CD14-positive monocyte (primary cell): ENCODE results near the gene XYLT1. TPM values are rescaled to one million over a fixed set of nuclear protein-coding genes. Genes with fewer than 3 reads are reported as not detected.
A peak's percentile ranks its signal among the peaks of the same experiment; 100 is the strongest.

Experiments
- DNase-seq, 3 donors: peaks; one replicate each; pipeline ENCODE4 v3.0.0-alpha.2; 2011 to 2022
- H2AFZ ChIP-seq: 2 replicates; pipeline ENCODE4 v1.6.0; 2012; ENCODE audit warnings: mild to moderate bottlenecking, low read depth, low read length, inconsistent platforms; ENCODE audit not compliant: insufficient read depth, poor library complexity, severe bottlenecking
- H3K27ac ChIP-seq, 2 donors: 1 replicate in 1 of 2; 2 replicates in 1 of 2; pipeline ENCODE4 v1.5.1; 2012 to 2013; ENCODE audit warnings: low read length in 2 of 2, control low read depth in 1 of 2, inconsistent platforms in 1 of 2, low read depth in 1 of 2, mild to moderate bottlenecking in 1 of 2
- H3K27me3 ChIP-seq, 2 donors: one replicate each; pipeline versions ENCODE4 v1.6.0 to v1.6.1; 2011 to 2013; ENCODE audit warnings: low read length in 2 of 2; ENCODE audit not compliant: control insufficient read depth in 2 of 2, insufficient read depth in 2 of 2
- H3K36me3 ChIP-seq, 2 donors: replicated peaks in 1 of 2; 1 replicate in 1 of 2; 2 replicates in 1 of 2; pipeline versions ENCODE4 v1.5.1 to v1.6.1; 2012 to 2013; ENCODE audit warnings: low read length in 2 of 2, control low read depth in 1 of 2, inconsistent platforms in 1 of 2, mild to moderate bottlenecking in 1 of 2; ENCODE audit not compliant: insufficient read depth in 2 of 2, control insufficient read depth in 1 of 2
- H3K4me1 ChIP-seq, 2 donors: 1 replicate in 1 of 2; 2 replicates in 1 of 2; pipeline versions ENCODE4 v1.5.1 to v1.6.1; 2012 to 2013; ENCODE audit warnings: low read length in 2 of 2, control low read depth in 1 of 2, inconsistent platforms in 1 of 2, mild to moderate bottlenecking in 1 of 2, moderate library complexity in 1 of 2; ENCODE audit not compliant: insufficient read depth in 2 of 2, control insufficient read depth in 1 of 2
- H3K4me2 ChIP-seq: replicated peaks from 2 replicates; pipeline ENCODE3; 2012; ENCODE audit warnings: low read length, moderate library complexity, mild to moderate bottlenecking; ENCODE audit not compliant: poor library complexity, severe bottlenecking; ENCODE audit errors: extremely low read depth
- H3K4me3 ChIP-seq, 3 experiments: fragments of 200-600 bp in 1 of 3; sonication (generic) in 1 of 3; replicated peaks in 1 of 3; 1 replicate in 2 of 3; 2 replicates in 1 of 3; pipeline ENCODE4 v1.5.1; 2011 to 2013; ENCODE audit warnings: low read length in 3 of 3, mild to moderate bottlenecking in 3 of 3, control low read depth in 2 of 3, low read depth in 2 of 3, inconsistent platforms in 1 of 3, moderate library complexity in 1 of 3
- H3K79me2 ChIP-seq: 2 replicates; pipeline ENCODE4 v1.6.0; 2012; ENCODE audit warnings: mild to moderate bottlenecking, control low read depth, inconsistent platforms, low read length, moderate library complexity; ENCODE audit not compliant: insufficient read depth
- H3K9ac ChIP-seq: 2 replicates; pipeline ENCODE4 v1.6.0; 2017; ENCODE audit warnings: low read length, mild to moderate bottlenecking; ENCODE audit not compliant: insufficient read depth, poor library complexity, severe bottlenecking
- H3K9me3 ChIP-seq, 2 donors: replicated peaks in 1 of 2; 1 replicate in 1 of 2; 2 replicates in 1 of 2; pipeline versions ENCODE4 v1.5.1 to v1.6.1; 2012 to 2013; ENCODE audit warnings: low read length in 2 of 2, control low read depth in 1 of 2; ENCODE audit not compliant: control insufficient read depth in 1 of 2, insufficient read depth in 1 of 2
- H4K20me1 ChIP-seq: 2 replicates; pipeline ENCODE4 v1.6.0; 2012; ENCODE audit warnings: mild to moderate bottlenecking, low read length, control low read depth, moderate library complexity; ENCODE audit not compliant: insufficient read depth
- H3K27ac Mint-ChIP-seq, 7 donors: one replicate each; pipeline ENCODE4 v1.8.0; 2020; ENCODE audit warnings: mild to moderate bottlenecking in 7 of 7, mixed read lengths in 7 of 7, moderate library complexity in 6 of 7, inconsistent platforms in 2 of 7
- H3K27me3 Mint-ChIP-seq, 3 donors: one replicate each; pipeline ENCODE4 v1.8.0; 2021 to 2022; ENCODE audit warnings: low read depth in 3 of 3, mild to moderate bottlenecking in 3 of 3, mixed read lengths in 3 of 3, moderate library complexity in 3 of 3, inconsistent platforms in 1 of 3
- H3K36me3 Mint-ChIP-seq, 2 donors: one replicate each; pipeline ENCODE4 v1.8.0; 2020; ENCODE audit warnings: mixed read lengths in 2 of 2, inconsistent platforms in 1 of 2, mild to moderate bottlenecking in 1 of 2
- H3K4me1 Mint-ChIP-seq: one replicate; pipeline ENCODE4 v1.8.0; 2020; ENCODE audit warnings: mild to moderate bottlenecking, mixed read lengths
- H3K4me3 Mint-ChIP-seq, 2 donors: one replicate each; pipeline ENCODE4 v1.8.0; 2020; ENCODE audit warnings: mild to moderate bottlenecking in 2 of 2, mixed read lengths in 2 of 2, moderate library complexity in 1 of 2
- H3K9me3 Mint-ChIP-seq, 7 donors: one replicate each; pipeline ENCODE4 v1.8.0; 2020 to 2022; ENCODE audit warnings: mixed read lengths in 7 of 7, mild to moderate bottlenecking in 6 of 7, moderate library complexity in 6 of 7, inconsistent platforms in 2 of 7
- WGBS: methylation state at CpG from one replicate; pipeline ENCODE4 v1.1.5; 2013; ENCODE audit warnings: missing lambda C conversion rate; ENCODE audit not compliant: insufficient coverage; 5-methylcytosine and 5-hydroxymethylcytosine counted together
- intact Hi-C, 2 donors: fragments of 100-400 bp; cut with micrococcal nuclease; formaldehyde crosslinking; loops; one replicate each; pipeline versions ENCODE4 v1.15.0 to v1.15.1; 2023
- polyA plus RNA-seq, 3 donors: library from polyadenylated mRNA; depleted of rRNA in 1 of 3; unstranded in 2 of 3; stranded (reverse) in 1 of 3; fragments of 300-500 nt in 2 of 3; fragments of >200 nt in 1 of 3; fragmentation: Illumina TruSeq in 2 of 3; gene quantifications; 1 replicate in 2 of 3; 2 replicates in 1 of 3; pipeline ENCODE4 v1.2.3, GENCODE V29; 2012 to 2021
- TF ChIP-seq, protein P1 (sequence below): fragments of 200-600 bp; IDR thresholded peaks from one replicate; pipeline ENCODE4 v1.8.0; 2022; ENCODE audit warnings: antibody characterized with exemption, mild to moderate bottlenecking

XYLT1 gene
- polyA plus RNA-seq, 3 donors = 0.51 to 9.4 (median 1.6) TPM

DNA sequence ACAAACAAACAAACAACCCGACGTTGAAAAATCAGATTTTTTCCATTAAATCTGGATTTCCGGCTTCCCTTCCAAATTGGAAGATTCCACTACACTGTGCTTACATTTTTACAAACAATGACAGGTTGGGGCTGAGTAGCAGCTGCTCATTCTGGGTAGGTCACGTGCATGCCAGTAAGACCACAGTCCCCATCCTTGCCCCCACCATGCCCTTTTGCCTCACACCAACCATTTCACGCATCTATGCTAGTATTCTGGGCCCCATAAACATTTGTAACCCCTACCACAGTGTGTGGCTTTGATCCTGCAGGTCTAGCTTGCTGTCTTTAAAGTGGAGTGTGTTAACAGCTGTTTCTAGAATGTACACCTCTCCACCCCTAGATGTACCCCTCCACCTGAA, 366.1 kb downstream of the XYLT1 start:
- Mint-ChIP-seq H3K4me3 (no peak overlapping the region), H3K27ac (peak overlapping the region in 1 of 7 donors; percentile 47), H3K4me1 (peaks cover 17% of the 10 kb centered on the region), H3K9me3 (peaks cover 0 to 5% (median 1%) of the 10 kb centered on the region in 7 donors), H3K36me3 (peaks cover 31 to 36% of the 10 kb centered on the region in 2 donors), H3K27me3 (no peaks in the 10 kb centered on the region)
- TF ChIP-seq, protein P1, sequence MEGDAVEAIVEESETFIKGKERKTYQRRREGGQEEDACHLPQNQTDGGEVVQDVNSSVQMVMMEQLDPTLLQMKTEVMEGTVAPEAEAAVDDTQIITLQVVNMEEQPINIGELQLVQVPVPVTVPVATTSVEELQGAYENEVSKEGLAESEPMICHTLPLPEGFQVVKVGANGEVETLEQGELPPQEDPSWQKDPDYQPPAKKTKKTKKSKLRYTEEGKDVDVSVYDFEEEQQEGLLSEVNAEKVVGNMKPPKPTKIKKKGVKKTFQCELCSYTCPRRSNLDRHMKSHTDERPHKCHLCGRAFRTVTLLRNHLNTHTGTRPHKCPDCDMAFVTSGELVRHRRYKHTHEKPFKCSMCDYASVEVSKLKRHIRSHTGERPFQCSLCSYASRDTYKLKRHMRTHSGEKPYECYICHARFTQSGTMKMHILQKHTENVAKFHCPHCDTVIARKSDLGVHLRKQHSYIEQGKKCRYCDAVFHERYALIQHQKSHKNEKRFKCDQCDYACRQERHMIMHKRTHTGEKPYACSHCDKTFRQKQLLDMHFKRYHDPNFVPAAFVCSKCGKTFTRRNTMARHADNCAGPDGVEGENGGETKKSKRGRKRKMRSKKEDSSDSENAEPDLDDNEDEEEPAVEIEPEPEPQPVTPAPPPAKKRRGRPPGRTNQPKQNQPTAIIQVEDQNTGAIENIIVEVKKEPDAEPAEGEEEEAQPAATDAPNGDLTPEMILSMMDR = no peak
- no peaks in the 10 kb centered on the region for H3K4me1 ChIP-seq
- DNase-seq = no peak
- H4K20me1 ChIP-seq = no peaks in the 10 kb centered on the region
- no peak overlapping the region for H3K4me3 ChIP-seq
- no peak overlapping the region for H3K9ac ChIP-seq
- WGBS = 100% methylated on average over 3 of the region's 5 CpGs
- no peak overlapping the region for H2AFZ ChIP-seq
- H3K27ac ChIP-seq = no peak overlapping the region
- no peak overlapping the region for H3K4me2 ChIP-seq
- no peaks in the 10 kb centered on the region for H3K27me3 ChIP-seq
- H3K36me3 ChIP-seq = peaks cover 6 to 26% of the 10 kb centered on the region in 2 donors
- intact Hi-C loops = no loop called here
- H3K79me2 ChIP-seq = no peaks in the 10 kb centered on the region
- no peaks in the 10 kb centered on the region for H3K9me3 ChIP-seq

DNA sequence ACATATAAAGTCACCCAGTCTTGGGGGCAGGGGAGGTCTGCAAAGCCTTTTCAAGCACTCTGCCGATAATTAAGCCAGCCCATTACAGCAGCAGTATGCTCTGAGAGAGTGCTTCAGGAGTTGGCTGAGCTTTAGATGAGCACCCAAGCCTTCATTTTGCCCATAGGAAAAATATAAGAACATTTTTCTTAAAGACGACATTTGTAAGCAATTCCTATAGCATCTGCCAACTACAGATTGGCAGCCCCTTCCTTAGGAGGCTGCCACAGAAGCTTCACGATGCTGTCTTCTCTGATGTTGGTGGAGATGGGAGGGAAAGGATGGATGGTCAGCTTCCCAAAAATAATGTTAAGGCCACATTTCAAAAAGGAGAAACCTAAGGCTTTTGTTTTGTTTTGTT, 367.5 kb downstream of the XYLT1 start:
- no peak overlapping the region for H3K4me2 ChIP-seq
- intact Hi-C loops = no loop called here
- no peak overlapping the region for H2AFZ ChIP-seq
- Mint-ChIP-seq H3K4me3 (no peak overlapping the region), H3K36me3 (peaks cover 19 to 22% of the 10 kb centered on the region in 2 donors), H3K27ac (peak overlapping the region in 1 of 7 donors; percentile 43), H3K9me3 (peaks cover 0 to 5% (median 1%) of the 10 kb centered on the region in 7 donors), H3K27me3 (no peaks in the 10 kb centered on the region), H3K4me1 (peaks cover 17% of the 10 kb centered on the region)
- no peak overlapping the region for H3K4me3 ChIP-seq
- no peak overlapping the region for H3K9ac ChIP-seq
- 100% methylated on average over 1 of the region's 3 CpGs for WGBS
- H3K79me2 ChIP-seq = no peaks in the 10 kb centered on the region
- no peak overlapping the region for H3K27ac ChIP-seq
- DNase-seq = no peak
- H3K4me1 ChIP-seq = no peaks in the 10 kb centered on the region
- H3K36me3 ChIP-seq = peaks cover 2 to 12% of the 10 kb centered on the region in 2 donors
- no peaks in the 10 kb centered on the region for H4K20me1 ChIP-seq
- H3K27me3 ChIP-seq = no peaks in the 10 kb centered on the region
- H3K9me3 ChIP-seq = no peaks in the 10 kb centered on the region
- TF ChIP-seq, protein P1 = no peak
